Dedifferentiated amniotic fluid mesenchymal stem cell (primary cell): ENCODE data around the gene PGBD5.

ENCODE experiments used
- DNase-seq: peaks from one replicate; pipeline ENCODE4 v3.0.0-alpha.2; 2016; ENCODE audit errors: extremely low spot score

PGBD5 gene

DNA sequence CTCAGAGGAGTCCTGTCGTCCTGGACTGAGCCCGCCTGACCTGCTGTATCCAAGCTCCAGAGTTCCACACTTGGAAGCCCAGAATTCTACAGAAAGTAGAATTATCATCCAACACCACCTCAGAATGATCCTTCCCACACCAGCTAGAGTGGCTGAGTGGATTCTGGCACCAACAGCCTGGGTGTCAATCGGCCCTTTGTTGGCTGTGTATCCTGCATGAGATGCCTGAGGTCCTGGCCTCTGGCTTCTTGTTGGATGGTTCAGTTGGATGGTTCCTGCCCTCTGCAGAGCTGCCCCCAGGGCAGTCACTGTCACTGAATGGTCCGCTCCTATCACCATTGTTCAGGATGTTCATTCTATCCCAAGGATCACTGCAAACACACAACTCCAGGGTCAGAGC lies 49.8 kb downstream of the PGBD5 start:
- DNase-seq: no peak

DNA sequence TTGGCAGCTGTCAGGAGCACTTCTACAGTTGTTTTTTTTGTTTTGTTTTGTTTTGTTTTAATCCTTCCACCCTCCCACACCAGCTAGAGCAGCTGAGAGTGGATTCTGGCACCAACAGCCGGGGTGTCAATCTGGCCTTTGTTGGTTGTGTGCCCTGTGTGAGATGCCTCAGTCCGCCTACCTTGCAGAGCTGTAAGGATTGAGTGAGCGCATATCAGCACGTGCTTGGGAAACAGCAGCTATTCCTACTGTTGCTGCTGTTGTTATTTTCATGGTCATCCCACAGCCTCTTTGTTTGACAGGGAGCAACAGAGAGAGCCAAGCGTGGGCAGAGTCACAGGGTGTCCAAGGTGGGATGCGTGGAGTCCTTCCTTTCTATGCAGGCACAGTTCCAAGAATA lies 50.4 kb downstream of the PGBD5 start:
- no peak for DNase-seq

DNA sequence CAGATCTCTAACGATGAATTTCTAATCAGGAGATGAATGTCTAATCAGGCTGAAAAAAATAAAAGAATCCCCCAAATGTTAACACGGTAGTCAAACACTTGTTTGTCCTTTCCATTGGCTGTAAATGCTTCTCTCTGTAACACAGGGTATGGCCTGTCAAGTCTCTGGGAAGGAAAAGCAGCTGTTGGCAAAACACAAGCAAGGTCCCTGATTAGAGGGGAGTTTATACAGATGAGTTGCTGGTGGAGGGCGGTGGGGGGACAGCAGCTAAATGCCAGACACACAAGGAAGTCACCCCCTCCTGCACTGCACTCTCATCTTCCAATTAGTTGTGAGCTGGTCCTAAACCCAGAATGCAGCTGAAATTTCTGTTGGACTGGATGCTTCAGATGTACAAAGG lies 51.0 kb downstream of the PGBD5 start:
- no peak for DNase-seq

DNA sequence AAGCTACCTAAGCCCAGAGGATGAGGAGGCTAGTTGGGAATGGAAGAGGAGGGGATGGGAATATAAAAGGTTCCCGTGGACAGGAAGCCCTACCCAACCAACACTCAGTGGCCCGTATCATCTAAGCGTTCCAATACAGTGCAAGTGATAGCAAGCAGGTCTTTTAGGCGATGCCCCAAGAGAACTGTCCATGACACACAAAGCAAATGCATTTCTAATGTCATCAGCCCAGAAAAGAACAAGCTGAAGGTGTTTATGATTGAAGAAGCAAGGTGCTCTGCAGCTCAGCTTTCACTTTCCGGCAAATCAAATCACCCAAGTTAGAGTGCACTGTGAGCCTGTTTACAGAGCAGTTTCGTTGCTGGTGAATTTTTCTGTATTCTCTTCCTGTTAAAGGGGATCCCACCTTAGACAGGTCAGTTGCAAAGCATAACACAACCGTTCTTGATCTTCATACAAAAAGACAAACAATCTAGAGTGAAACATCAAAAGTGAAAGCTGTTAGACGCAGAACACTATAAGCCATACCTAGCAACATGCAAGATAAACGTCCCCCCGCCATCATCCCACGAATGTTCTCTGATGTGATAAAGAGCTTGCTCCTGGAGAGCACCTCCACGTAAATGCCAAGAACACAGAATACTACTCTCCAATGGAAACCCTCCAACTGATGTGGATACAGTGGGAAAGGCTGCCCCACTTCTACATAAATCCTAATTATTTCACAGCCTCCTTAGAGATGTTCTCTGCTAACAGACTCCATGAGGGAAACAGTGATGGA lies 54.0 kb downstream of the PGBD5 start:
- DNase-seq: no peak

DNA sequence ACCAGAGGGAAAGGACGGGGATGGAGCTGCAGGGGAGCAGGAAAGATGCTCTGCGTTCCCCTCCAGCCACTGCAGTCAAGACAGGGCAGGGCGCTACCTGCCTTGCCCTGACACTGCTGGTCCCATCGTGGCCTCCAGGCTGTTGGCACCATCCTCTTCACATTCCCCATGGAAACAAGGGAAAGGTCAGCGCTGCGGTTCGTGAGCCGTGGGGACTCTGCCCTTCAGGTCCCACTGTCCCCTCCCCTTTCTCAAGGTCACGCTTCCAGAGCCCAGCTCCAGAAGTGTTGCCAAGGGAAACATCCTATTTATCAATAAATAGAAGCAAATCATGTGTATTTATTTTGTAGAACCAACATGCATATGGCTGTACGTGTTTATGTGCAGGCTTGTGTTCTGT lies 56.0 kb downstream of the PGBD5 start:
- no peak for DNase-seq

DNA sequence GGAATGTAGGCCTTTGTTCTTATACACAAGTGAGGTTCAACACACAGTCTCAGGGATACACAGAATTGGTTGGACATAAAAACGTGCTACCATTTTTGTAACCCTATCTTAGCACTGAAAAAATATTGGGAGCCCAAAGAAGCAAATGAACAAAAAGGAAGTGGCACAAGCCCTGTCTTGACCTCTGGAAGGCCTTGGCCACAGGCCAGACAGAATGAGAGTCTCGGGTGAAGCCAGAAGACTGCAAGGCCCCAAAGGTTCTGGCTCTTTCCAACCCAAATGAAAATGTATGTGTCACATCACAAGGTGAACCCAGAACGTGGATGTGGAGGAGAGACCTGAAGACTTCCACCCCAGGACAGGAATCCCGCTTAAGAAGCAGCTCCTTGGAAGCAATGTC lies 57.3 kb downstream of the PGBD5 start:
- no peak for DNase-seq

DNA sequence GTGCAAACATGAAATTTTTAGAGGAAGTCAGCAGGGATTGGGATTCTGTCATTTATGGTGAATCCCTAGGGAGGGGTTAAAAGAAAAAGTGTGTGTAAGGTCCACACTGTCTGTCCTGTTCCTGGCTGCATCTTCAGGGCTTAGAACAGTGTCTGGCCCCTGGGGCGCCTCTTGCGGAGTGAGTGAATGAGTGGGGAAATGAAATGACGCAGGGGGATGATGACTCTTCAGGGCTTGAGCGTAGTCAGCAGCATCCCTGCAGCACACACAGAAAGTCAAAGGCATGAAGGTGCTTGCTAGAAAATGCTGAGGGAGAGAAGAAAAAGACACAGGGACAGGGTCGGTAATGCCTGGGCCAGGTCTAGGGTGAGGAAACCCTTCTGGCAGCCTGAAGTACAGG lies 57.8 kb downstream of the PGBD5 start:
- DNase-seq: no peak

DNA sequence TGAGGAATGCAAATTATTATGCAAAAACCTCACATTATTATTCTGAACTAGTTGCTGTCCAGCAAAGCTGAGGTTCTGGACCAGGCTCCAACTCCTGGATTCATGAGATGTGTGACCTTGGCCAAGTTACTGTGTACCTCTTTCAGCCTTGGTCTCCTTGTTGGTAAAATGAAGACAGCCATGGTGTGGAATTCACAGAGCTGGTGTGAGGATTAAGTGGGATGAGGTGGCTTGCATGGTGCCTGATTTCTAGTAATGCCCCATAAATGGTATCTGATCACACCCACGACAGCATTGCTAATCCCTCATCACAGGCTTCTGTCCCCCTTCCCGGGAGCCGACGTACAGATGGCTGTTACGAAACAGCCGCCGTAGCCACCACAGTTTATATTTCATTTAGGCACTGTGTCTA lies 59.6 kb downstream of the PGBD5 start:
- no peak for DNase-seq

DNA sequence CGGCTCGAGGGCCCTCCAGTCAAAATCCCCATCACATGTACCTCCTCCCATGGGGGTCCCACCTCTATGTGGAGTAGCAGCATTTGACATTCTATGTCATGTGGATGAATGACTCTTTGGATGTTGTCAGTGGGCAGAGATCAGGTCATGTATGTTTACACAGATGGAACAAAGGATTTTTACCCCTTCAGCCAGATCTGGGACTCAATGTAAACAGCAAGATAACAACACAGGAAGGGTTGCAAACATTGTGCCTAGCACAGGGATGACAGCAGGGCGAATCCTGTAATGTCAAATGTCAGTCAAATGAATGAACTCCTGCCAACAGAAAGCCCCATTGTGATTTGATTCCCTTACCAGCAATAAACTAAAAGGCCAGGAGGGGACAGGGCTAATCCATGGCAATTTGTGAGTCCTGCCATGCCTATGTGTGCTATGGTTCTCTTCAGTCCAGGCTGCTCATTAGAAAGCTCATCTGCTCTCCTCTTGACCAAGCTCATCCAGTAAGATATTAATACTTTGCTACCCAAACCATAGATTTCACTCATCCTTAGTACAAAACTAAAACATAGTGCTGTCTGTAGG lies 60.3 kb downstream of the PGBD5 start:
- no peak for DNase-seq

DNA sequence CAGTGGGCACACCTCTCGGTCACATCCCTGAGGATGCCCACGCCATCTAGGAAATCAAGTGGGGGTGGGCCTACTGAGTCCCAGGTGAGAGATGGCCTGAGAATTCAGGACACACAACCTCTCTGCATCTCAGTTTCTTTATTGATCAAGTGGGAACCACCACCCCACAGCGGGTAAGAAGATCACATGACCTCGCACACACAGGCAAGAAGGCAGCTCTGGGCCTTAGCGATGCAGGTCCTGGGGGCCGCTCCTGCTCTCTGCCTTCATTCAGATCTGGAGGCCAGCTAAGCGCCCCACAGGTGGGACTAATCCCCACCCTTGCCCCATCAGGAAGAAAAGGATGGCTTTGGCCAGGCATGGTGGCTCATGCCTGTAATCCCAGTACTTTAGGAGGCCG lies 63.2 kb downstream of the PGBD5 start:
- no peak for DNase-seq

DNA sequence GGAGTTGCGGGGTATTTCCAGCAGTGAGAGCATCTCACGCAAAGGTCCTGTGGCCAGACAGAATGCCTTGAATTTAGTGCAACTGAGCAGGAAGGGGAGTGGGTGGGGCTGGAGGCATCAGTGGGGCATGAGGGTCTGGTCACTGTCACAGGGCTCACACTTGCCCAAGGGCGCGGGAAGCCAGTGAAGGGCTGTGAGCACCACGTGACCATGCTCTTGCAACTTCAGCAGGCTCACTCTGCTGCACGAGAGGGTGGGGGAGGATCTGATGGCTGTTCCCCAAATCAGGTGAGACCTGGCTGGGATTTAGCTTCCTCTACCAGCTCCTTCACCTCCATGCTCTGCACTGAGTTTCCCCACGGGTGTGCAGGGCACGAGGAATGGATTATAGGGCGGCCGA lies 64.2 kb downstream of the PGBD5 start:
- no peak for DNase-seq

DNA sequence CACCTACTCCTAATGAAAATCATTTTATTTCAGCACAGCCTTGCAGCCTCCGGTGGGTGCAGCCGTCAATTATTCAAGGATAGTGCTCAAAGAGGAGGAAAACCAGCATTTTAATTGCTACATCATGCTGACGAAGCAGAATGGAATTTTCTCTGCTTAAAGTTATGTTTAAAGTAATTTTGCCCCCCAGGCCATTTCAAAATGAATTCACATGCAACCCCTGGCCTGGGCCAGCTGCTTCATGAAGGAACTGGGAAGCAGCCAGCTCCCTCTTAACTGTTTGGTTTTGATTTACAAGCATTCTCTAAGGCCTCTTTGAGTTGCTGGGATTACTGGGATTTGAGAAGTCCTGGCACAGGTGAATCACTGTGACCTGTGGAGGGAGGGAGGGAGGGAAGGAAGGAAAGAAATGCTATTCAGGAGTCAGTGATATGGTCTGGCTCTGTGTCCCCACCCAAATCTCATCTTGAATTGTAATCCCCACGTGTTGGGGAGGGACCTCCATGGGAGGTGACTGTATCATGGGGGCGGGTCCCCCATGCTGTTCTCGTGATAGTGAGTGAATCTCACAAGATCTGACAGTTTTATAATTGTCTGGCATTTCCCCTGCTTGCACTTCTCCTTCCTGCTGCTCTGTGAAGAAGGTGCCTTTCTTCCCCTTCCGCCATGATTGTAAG lies 66.0 kb downstream of the PGBD5 start:
- peak; percentile 84 for DNase-seq

DNA sequence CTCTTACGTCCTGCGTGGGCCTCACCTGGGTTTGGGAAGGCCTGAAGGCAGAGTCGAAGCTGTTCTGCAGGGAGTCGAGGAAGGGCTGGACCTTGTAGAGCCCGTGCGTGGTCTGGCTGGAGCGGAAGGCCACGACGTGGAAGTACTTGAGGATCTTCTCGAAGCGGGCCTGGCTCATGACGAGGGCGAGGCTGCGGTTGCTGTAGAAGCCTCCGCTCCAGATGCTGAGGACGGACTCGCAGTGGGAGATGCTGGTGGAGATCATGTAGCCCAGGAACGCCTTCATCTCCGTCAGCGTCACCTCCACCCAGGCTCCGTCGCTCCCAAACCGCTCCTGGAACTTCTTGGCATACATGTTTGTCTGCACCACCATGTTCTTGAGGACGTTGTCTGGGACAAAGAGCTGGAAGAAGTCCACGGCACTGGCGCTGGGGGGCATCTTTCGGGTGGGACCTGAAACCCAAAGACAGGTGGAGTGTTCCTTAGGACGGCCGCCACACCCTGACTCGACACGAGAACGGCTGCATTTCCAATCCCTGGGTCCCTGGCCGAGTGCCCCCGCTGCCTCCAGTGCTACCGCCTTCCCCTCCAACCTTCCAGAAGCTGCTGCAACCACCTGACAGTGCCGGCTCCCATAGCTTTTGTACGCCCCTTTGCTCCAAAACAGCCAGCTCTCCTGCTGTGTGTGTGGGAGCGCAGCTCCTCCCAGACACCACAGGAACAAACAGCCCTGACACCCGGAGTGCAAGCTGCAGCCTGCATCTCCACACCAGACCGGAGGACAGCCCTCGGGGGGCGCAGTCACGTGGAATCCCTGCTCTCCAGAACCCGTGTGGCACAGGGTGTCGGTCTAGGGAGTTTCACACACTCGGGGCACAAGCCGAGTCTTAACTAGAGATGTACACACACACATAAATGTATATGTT lies 69.0 kb downstream of the PGBD5 start:
- no peak for DNase-seq

DNA sequence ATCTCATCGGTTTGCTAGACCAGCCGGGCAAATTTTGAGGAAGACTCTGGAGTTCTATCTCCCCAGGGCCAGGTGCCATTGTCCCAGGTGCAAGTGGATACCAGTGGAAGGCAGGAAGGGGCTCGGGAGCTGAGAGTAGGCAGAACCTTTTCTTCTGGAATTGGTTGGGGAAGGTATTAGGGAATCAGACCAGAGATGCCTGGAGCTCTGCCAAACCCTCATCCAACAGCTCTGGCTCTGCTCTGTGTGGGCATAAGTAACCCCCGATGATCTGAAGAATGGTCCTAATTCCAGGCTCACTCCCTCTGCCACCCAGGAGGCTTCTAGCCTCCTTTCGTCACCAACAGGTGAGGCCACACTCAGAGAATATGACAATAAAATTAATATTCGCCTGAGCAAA lies 69.9 kb downstream of the PGBD5 start:
- DNase-seq: no peak

DNA sequence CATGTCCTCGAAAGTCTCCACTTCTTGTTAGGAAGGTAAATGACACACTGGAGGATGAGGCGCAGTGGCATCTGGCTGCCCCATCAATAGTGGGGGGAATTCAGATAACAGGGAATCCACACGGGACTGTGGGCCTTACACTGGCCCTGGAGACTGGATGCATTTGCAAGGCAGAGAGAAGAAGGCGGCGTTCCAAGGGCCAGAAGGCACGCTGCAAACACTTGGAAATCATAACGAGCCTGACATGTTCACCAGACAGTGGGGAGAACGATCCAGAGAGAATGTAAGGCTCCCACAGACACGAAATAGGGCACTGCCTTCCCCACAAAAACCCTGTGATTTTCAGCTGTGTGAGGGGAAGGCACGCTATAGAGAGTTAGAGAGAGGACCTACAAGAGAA lies 70.5 kb downstream of the PGBD5 start:
- DNase-seq: no peak

DNA sequence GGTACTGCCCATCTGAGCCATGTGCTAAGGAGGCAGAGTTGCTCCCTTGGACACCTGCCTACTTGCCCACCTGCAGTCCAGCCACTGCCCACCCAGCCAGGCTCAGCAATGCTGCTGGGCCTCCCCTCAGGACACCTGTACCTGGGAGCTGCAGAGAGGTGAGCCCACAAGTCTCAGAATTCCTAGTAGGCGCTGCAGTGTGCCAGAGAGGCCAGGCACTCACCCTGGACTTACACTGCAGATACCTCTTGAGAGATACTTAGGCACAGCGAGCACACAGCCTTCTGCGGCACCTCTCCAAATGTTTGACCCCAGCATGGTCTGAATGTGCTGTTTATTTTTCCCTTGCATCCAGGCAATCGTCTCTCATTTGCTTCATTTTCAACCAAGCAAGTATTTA lies 71.0 kb downstream of the PGBD5 start:
- DNase-seq: no peak

DNA sequence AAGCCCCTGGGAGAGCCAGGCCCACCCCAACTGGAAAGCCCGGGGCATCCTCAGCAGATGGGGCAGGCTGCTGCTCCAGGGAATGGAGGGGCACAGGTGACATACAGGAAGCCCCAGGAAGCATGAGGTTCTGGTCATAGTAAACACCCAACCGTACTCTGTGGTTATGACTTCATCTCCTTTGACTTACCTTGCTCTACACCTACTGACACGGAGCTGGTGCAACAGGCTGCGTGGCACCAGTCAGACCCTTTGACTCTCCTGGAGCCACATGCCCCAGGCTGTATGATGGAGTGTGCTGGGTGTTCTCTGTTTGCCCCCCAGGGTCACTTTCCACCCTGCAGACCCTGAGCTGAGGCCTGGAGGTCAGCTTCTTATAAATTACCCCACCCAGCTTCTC lies 72.1 kb downstream of the PGBD5 start:
- no peak for DNase-seq

DNA sequence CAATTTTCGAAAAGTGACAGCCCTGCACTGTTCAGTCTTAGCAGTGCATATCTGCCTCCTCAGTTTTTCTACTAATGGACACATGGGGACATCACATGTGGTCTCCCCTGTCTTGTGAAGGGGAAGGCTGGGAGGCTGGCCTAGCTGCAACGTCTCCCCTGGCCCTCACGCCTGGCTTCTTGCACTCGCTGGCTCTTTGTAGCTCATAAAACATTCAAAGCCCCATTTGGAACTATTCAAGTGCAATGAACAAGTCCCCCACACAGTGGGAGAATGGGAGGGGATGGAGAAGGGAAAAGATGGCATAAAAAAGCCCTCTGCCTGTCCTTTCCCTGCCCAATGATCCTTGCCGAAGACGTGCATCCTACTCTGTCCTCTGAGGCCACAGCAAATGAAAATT lies 73.6 kb downstream of the PGBD5 start:
- DNase-seq: no peak

DNA sequence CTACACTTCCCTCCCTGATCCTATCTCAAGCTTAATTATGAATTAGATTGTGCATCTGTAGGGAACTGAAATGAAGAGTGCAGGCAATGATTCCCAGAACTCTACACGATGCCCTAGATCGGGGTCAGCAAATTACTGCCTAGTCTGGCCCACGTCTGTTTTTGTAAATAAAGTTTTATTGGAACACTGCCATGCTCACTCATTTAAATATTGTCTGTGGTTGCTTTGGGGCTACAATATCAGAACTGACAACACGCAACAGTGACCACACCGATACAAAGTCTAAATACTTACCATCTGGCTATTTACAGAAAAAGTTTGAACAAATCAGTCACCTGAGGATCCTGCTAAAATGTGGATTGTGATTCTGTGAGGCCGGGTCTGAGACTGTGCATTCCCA lies 74.1 kb downstream of the PGBD5 start:
- DNase-seq: no peak

DNA sequence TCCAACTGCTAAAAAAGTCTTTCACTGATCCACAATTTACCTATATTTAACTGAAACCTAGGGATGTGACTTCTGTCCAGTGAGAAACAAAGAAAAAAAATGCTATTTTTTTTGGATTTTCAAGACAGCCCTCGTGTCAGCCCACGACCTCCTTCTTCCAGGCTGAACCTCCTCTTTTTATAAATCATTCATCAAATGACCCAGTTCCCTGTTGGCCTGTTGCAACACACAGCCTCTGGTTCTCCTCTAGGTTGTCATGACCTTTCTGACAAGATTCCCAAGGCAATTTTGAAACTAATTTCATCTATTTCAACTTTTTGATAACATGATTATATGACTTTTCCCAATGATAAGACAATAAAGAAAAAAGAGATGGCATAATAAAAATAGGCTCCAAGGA lies 74.6 kb downstream of the PGBD5 start:
- no peak for DNase-seq

DNA sequence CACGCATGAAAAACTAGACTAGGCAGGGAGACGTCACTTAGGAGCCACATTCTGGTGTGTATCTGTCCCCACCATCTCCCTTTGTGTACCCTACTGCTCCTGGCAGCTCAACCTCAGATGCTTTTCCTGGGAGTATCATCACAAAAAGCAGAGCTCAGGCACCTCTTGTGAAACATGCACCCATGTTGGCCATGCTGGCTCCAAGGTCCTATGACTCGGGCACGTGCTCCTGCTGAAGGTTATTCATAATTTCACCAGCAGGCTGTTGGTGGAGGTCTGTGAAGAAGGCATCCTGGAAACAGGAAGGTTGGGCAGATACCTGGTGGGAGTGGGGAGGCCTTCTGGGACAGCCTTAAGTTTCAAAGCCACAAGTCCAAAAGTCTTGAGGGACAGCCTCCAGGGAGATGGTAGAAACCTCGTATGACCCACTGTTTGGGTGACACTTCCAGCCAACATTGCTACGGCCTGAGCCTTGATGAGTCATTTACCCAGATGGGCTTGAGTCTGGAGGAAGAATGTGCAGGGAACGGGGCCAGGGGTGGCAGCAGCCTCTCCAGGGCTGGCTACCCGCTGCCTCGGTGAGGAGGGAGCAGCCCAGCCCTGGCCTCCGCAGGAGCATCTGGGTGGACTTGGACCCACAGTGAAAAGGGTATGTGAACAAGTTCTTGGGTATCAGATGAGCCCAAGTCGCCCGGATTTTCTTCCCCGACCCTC lies 75.8 kb downstream of the PGBD5 start:
- DNase-seq: no peak

DNA sequence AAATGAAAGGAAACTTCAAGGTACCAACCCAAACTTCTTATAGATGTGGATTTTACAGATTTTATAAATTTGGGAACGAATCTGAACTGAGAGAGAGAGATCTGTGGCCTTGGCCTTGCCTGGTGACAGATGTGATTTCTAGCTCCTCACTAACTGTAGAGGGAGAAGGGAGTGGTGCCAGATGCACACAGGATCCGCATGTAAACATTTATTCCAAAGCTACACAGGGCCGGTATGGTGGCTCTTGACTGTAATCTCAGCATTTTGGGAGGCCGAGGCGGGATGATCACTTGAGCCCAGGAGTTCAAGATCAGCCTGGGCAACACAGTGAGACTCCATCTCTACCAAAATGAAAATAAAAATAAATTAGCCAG lies 77.1 kb downstream of the PGBD5 start:
- DNase-seq: no peak
